Stimulated activated CD8-positive, alpha-beta memory T cell treated with anti-CD3 and anti-CD28 coated beads, Interleukin-4, amount 100 ng/mL, for 48 hours (primary cell): ENCODE results near the gene RANGAP1.
A peak's percentile ranks its signal among the peaks of the same experiment; 100 is the strongest.

Experiments
- DNase-seq: peaks from one replicate; pipeline ENCODE4 v3.0.0-alpha.2; 2020

The RANGAP1 gene

GRCh38 chr22:41231369-41231768 is 54.6 kb downstream of the RANGAP1 start:
- DNase-seq: no peak

GRCh38 chr22:41230401-41230785 is 55.6 kb downstream of the RANGAP1 start:
- DNase-seq: no peak

GRCh38 chr22:41229730-41230400 is 56.1 kb downstream of the RANGAP1 start:
- DNase-seq: no peak

GRCh38 chr22:41229215-41229614 is 56.8 kb downstream of the RANGAP1 start:
- DNase-seq: no peak

- DNase-seq: no peak
Observed at GRCh38 chr22:41226723-41227655, 59.0 kb downstream of the RANGAP1 start.

- DNase-seq: no peak
Observed at GRCh38 chr22:41223535-41223934, 62.5 kb downstream of the RANGAP1 start.

- DNase-seq: no peak
Observed at GRCh38 chr22:41222846-41223507, 63.0 kb downstream of the RANGAP1 start.

- peak; percentile 50 for DNase-seq
Observed at GRCh38 chr22:41217553-41218157, 68.3 kb downstream of the RANGAP1 start.

GRCh38 chr22:41216984-41217383 is 69.0 kb downstream of the RANGAP1 start:
- DNase-seq: no peak

GRCh38 chr22:41215926-41216325 is 70.1 kb downstream of the RANGAP1 start:
- no peak for DNase-seq

- DNase-seq: no peak
Observed at GRCh38 chr22:41215409-41215808, 70.6 kb downstream of the RANGAP1 start.

GRCh38 chr22:41206719-41207118 is 79.3 kb downstream of the RANGAP1 start:
- DNase-seq: no peak

GRCh38 chr22:41204992-41205900 is 80.7 kb downstream of the RANGAP1 start, which contains the start of gene L3MBTL2:
L3MBTL2 (plus strand) TSS chr22:41205312; CDS start chr22:41205363, 51 bp downstream.
- DNase-seq: peak; percentile 99

- no peak for DNase-seq
Observed at GRCh38 chr22:41204066-41204465, 81.9 kb downstream of the RANGAP1 start.

GRCh38 chr22:41203118-41203517 is 82.9 kb downstream of the RANGAP1 start:
- no peak for DNase-seq

- DNase-seq: no peak
Observed at GRCh38 chr22:41201141-41201540, 84.8 kb downstream of the RANGAP1 start.

- DNase-seq: peak; percentile 75
Observed at GRCh38 chr22:41198027-41198580, 87.9 kb downstream of the RANGAP1 start.

- DNase-seq: peak; percentile 89
Observed at GRCh38 chr22:41197038-41197972, 88.7 kb downstream of the RANGAP1 start.
